Tibial nerve (tissue), 4 donors: ENCODE measurements around the gene THY1.

Experiments
- CTCF ChIP-seq, 5 experiments: fragments of 200-600 bp in 3 of 5; fragments of 450-650 bp in 2 of 5; sonication (generic) in 3 of 5; IDR thresholded peaks; one replicate each; pipeline ENCODE4 v1.5.1; 2016 to 2019; ENCODE audit warnings: antibody characterized with exemption in 5 of 5, mild to moderate bottlenecking in 3 of 5, moderate library complexity in 2 of 5
- EP300 ChIP-seq, 2 donors: sonication (generic); formaldehyde crosslinking; IDR thresholded peaks; one replicate each; pipeline ENCODE4 v1.6.1; 2017; ENCODE audit warnings: antibody characterized with exemption in 2 of 2, mild to moderate bottlenecking in 1 of 2
- POLR2A ChIP-seq, 2 donors: fragments of 450-650 bp; IDR thresholded peaks; one replicate each; pipeline ENCODE4 v1.6.1; 2017; ENCODE audit warnings: antibody characterized with exemption in 2 of 2, mild to moderate bottlenecking in 2 of 2, moderate library complexity in 2 of 2

- TF ChIP-seq CTCF (IDR thresholded peaks at IDR 0.05) (no peak), POLR2A (IDR thresholded peaks at IDR 0.05) (no peak), EP300 (IDR thresholded peaks at IDR 0.05) (no peak)
Observed at GRCh38 chr11:119434591-119435330, 11.8 kb upstream of the THY1 start.
